SK-N-MC (cell line): ENCODE measurements around the gene GAK.

Experiments used
- DNase-seq: peaks from one replicate; pipeline ENCODE4 v3.0.0-alpha.2; 2011; ENCODE audit warnings: low read depth, low spot score
- H3K27ac ChIP-seq: fragments of 200-600 bp; sonication (generic); 2 replicates; pipeline ENCODE4 v1.5.1; 2016; ENCODE audit warnings: mixed run types
- H3K36me3 ChIP-seq: fragments of 200-600 bp; sonication (generic); 2 replicates; pipeline ENCODE4 v1.6.1; 2017; ENCODE audit warnings: antibody characterized with exemption, low read length, mixed read lengths; ENCODE audit not compliant: insufficient read depth
- H3K4me3 ChIP-seq: fragments of 200-600 bp; sonication (generic); 2 replicates; pipeline ENCODE4 v1.5.1; 2016
- H3K9ac ChIP-seq: fragments of 200-600 bp; sonication (generic); 2 replicates; pipeline ENCODE4 v1.8.0; 2017; ENCODE audit warnings: mixed run types, mixed read lengths; ENCODE audit not compliant: insufficient read length
- H3K9me3 ChIP-seq: fragments of 200-600 bp; sonication (generic); 2 replicates; pipeline ENCODE4 v1.6.1; 2017; ENCODE audit warnings: low read depth, mild to moderate bottlenecking, antibody characterized with exemption, low read length, moderate library complexity, mixed read lengths
- EZH2 ChIP-seq: fragments of 200-600 bp; sonication (generic); IDR thresholded peaks from one replicate; pipeline ENCODE4 v1.6.1; 2017; ENCODE audit warnings: antibody characterized with exemption
- FOXP2 ChIP-seq: optimal IDR thresholded peaks from 2 replicates; pipeline ENCODE3; 2011; ENCODE audit warnings: mild to moderate bottlenecking, moderate library complexity; ENCODE audit not compliant: insufficient read depth; ENCODE audit errors: extremely low read length, control extremely low read depth
- POLR2AphosphoS5 ChIP-seq: IDR thresholded peaks from 2 replicates; pipeline ENCODE4 v1.6.1; 2012; ENCODE audit warnings: mild to moderate bottlenecking, low read depth, low read length, borderline replicate concordance

The GAK gene

GRCh38 chr4:834368-835147 is 97.6 kb downstream of the GAK start:
- DNase-seq: no peak
- Histone ChIP-seq H3K9ac (no peak overlapping the region), H3K9me3 (no peaks in the 10 kb centered on the region), H3K36me3 (no peaks in the 10 kb centered on the region), H3K27ac (no peak overlapping the region), H3K4me3 (no peak overlapping the region)
- no peak for TF ChIP-seq FOXP2
- no peak for TF ChIP-seq POLR2AphosphoS5
- no peak for TF ChIP-seq EZH2

GRCh38 chr4:833731-834367 is 98.3 kb downstream of the GAK start:
- H3K36me3 ChIP-seq: no peaks in the 10 kb centered on the region
- no peak overlapping the region for H3K4me3 ChIP-seq
- no peaks in the 10 kb centered on the region for H3K9me3 ChIP-seq
- no peak overlapping the region for H3K9ac ChIP-seq
- no peak for DNase-seq
- no peak overlapping the region for H3K27ac ChIP-seq
- no peak for TF ChIP-seq FOXP2
- TF ChIP-seq POLR2AphosphoS5: no peak

GRCh38 chr4:833156-833555 is 99.0 kb downstream of the GAK start:
- Histone ChIP-seq H3K36me3 (no peaks in the 10 kb centered on the region), H3K9ac (no peak overlapping the region), H3K9me3 (no peaks in the 10 kb centered on the region), H3K4me3 (no peak overlapping the region), H3K27ac (no peak overlapping the region)
- no peak for TF ChIP-seq FOXP2
- DNase-seq: no peak

- TF ChIP-seq POLR2AphosphoS5: no peak
- TF ChIP-seq FOXP2: no peak
- TF ChIP-seq EZH2: no peak
Observed at GRCh38 chr4:832536-832935, 99.6 kb downstream of the GAK start.

GRCh38 chr4:832108-832507 is 100.0 kb downstream of the GAK start:
- TF ChIP-seq POLR2AphosphoS5 (no peak), FOXP2 (no peak), EZH2 (no peak)
- Histone ChIP-seq H3K36me3 (no peaks in the 10 kb centered on the region), H3K9ac (no peak overlapping the region), H3K27ac (no peak overlapping the region), H3K4me3 (no peak overlapping the region), H3K9me3 (no peaks in the 10 kb centered on the region)
- no peak for DNase-seq

More at GRCh38 chr4:832536-832935, 99.6 kb downstream of the GAK start:
- H3K36me3 ChIP-seq: no peaks in the 10 kb centered on the region
- H3K9me3 ChIP-seq: no peaks in the 10 kb centered on the region
- H3K27ac ChIP-seq: no peak overlapping the region
- no peak overlapping the region for H3K9ac ChIP-seq
- no peak overlapping the region for H3K4me3 ChIP-seq
- no peak for DNase-seq

GRCh38 chr4:831483-831805 is 100.7 kb downstream of the GAK start:
- no peak overlapping the region for H3K4me3 ChIP-seq
- H3K9me3 ChIP-seq: no peaks in the 10 kb centered on the region
- TF ChIP-seq FOXP2 (no peak), EZH2 (no peak), POLR2AphosphoS5 (no peak)
- no peak overlapping the region for H3K9ac ChIP-seq
- H3K27ac ChIP-seq: no peak overlapping the region
- H3K36me3 ChIP-seq: no peaks in the 10 kb centered on the region
- no peak for DNase-seq

- DNase-seq: no peak
- Histone ChIP-seq H3K27ac (no peak overlapping the region), H3K9me3 (no peaks in the 10 kb centered on the region), H3K36me3 (no peaks in the 10 kb centered on the region), H3K9ac (no peak overlapping the region), H3K4me3 (no peak overlapping the region)
- no peak for TF ChIP-seq FOXP2
- no peak for TF ChIP-seq POLR2AphosphoS5
- TF ChIP-seq EZH2: no peak
Observed at GRCh38 chr4:830601-831482, 101.3 kb downstream of the GAK start.

GRCh38 chr4:829761-830600 is 102.1 kb downstream of the GAK start:
- Histone ChIP-seq H3K9me3 (no peaks in the 10 kb centered on the region), H3K27ac (no peak overlapping the region), H3K9ac (no peak overlapping the region), H3K4me3 (no peak overlapping the region), H3K36me3 (no peaks in the 10 kb centered on the region)
- DNase-seq: no peak
- TF ChIP-seq FOXP2: no peak
- no peak for TF ChIP-seq EZH2
- TF ChIP-seq POLR2AphosphoS5: no peak
